Osteoblast (primary cell): ENCODE measurements around the gene CUX1. TPM values are rescaled to one million over a fixed set of nuclear protein-coding genes. Genes with fewer than 3 reads are reported as not detected.
"Not testable (repeated sequence)": the region's sequence is repeated elsewhere in the genome, so short reads cannot be mapped to it uniquely, and the experiment has no call there.

Source experiments
- DNase-seq: peaks from one replicate; pipeline ENCODE4 v3.0.0; 2011; ENCODE audit warnings: low spot score, mixed read lengths; ENCODE audit not compliant: insufficient read length; ENCODE audit errors: missing footprints
- H2AFZ ChIP-seq: 2 replicates; pipeline ENCODE4 v1.6.0; 2011; ENCODE audit warnings: mild to moderate bottlenecking, low read length
- H3K27ac ChIP-seq: 2 replicates; pipeline ENCODE4 v1.5.1; 2011; ENCODE audit warnings: mild to moderate bottlenecking, low read depth, low read length, moderate library complexity
- H3K27me3 ChIP-seq: 2 replicates; pipeline ENCODE4 v1.6.0; 2012; ENCODE audit warnings: mild to moderate bottlenecking, control low read depth, inconsistent platforms, low read length, moderate library complexity; ENCODE audit not compliant: insufficient read depth
- H3K36me3 ChIP-seq: 2 replicates; pipeline ENCODE4 v1.5.1; 2011; ENCODE audit warnings: mild to moderate bottlenecking, low read length, control low read depth, moderate library complexity; ENCODE audit not compliant: insufficient read depth
- H3K4me1 ChIP-seq: 2 replicates; pipeline ENCODE4 v1.5.1; 2011; ENCODE audit warnings: mild to moderate bottlenecking, low read length, control low read depth, moderate library complexity; ENCODE audit not compliant: insufficient read depth
- H3K4me2 ChIP-seq: 2 replicates; pipeline ENCODE4 v1.6.0; 2011; ENCODE audit warnings: mild to moderate bottlenecking, low read length; ENCODE audit not compliant: insufficient read depth
- H3K4me3 ChIP-seq: fragments of 200-600 bp; sonication (generic); 3 replicates; pipeline ENCODE4 v1.5.1; 2012; ENCODE audit warnings: mild to moderate bottlenecking, low read length, inconsistent platforms; ENCODE audit not compliant: insufficient read depth
- H3K79me2 ChIP-seq: 2 replicates; pipeline ENCODE4 v1.6.0; 2012; ENCODE audit warnings: mild to moderate bottlenecking, low read length, control low read depth, inconsistent platforms; ENCODE audit not compliant: insufficient read depth
- H3K9me3 ChIP-seq: 2 replicates; pipeline ENCODE4 v1.5.1; 2011; ENCODE audit warnings: low read depth, low read length, control low read depth
- H4K20me1 ChIP-seq: 2 replicates; pipeline ENCODE4 v1.6.0; 2012; ENCODE audit warnings: mild to moderate bottlenecking, low read length, control low read depth; ENCODE audit not compliant: insufficient read depth
- CTCF ChIP-seq: IDR thresholded peaks from 2 replicates; pipeline ENCODE4 v1.5.1; 2011; ENCODE audit warnings: mild to moderate bottlenecking, low read depth, low read length, moderate library complexity; ENCODE audit errors: extremely low read depth
- total RNA-seq: library from RNA; depleted of rRNA; stranded (reverse); fragments of >200 nt; gene quantifications from 2 replicates; pipeline ENCODE4 v1.2.3, GENCODE V29; 2012

CUX1 gene
- total RNA-seq, 1 donor: 41.6 TPM

- Histone ChIP-seq H3K79me2 (peaks cover 79% of the 10 kb centered on the region), H3K36me3 (peaks cover 4% of the 10 kb centered on the region), H4K20me1 (peaks cover 53% of the 10 kb centered on the region), H3K4me3 (no peak overlapping the region), H3K27me3 (no peaks in the 10 kb centered on the region), H3K27ac (no peak overlapping the region), H2AFZ (no peak overlapping the region), H3K9me3 (peaks cover 4% of the 10 kb centered on the region), H3K4me1 (no peaks in the 10 kb centered on the region), H3K4me2 (no peak overlapping the region)
- no peak for DNase-seq
- no peak for TF ChIP-seq CTCF
Observed at GRCh38 chr7:101845974-101846373, 28.5 kb downstream of the CUX1 start.

GRCh38 chr7:101846800-101847538, 29.5 kb downstream of the CUX1 start:
- no peaks in the 10 kb centered on the region for H3K27me3 ChIP-seq
- peaks cover 4% of the 10 kb centered on the region for H3K9me3 ChIP-seq
- peaks cover 4% of the 10 kb centered on the region for H3K36me3 ChIP-seq
- no peak overlapping the region for H3K4me2 ChIP-seq
- H2AFZ ChIP-seq: no peak overlapping the region
- H3K4me1 ChIP-seq: no peaks in the 10 kb centered on the region
- TF ChIP-seq CTCF: no peak
- peaks cover 84% of the 10 kb centered on the region for H3K79me2 ChIP-seq
- peaks cover 53% of the 10 kb centered on the region for H4K20me1 ChIP-seq
- no peak overlapping the region for H3K4me3 ChIP-seq
- no peak overlapping the region for H3K27ac ChIP-seq
- no peak for DNase-seq

- Histone ChIP-seq H3K27me3 (no peaks in the 10 kb centered on the region), H3K27ac (no peak overlapping the region), H3K36me3 (peaks cover 4% of the 10 kb centered on the region), H3K4me3 (no peak overlapping the region), H3K4me1 (no peaks in the 10 kb centered on the region), H3K9me3 (peaks cover 4% of the 10 kb centered on the region), H3K79me2 (peaks cover 85% of the 10 kb centered on the region), H3K4me2 (no peak overlapping the region), H2AFZ (no peak overlapping the region), H4K20me1 (peaks cover 54% of the 10 kb centered on the region)
- no peak for DNase-seq
- no peak for TF ChIP-seq CTCF
Observed at GRCh38 chr7:101848208-101848951, 31.0 kb downstream of the CUX1 start.

- peaks cover 87% of the 10 kb centered on the region for H3K79me2 ChIP-seq
- H3K36me3 ChIP-seq, H3K9me3 ChIP-seq, H2AFZ ChIP-seq, H3K4me2 ChIP-seq, H3K27me3 ChIP-seq, H3K4me3 ChIP-seq, H3K27ac ChIP-seq, DNase-seq, H3K4me1 ChIP-seq: not testable (repeated sequence)
- peaks cover 57% of the 10 kb centered on the region for H4K20me1 ChIP-seq
Observed at GRCh38 chr7:101849314-101849713, 31.9 kb downstream of the CUX1 start.

- not testable (repeated sequence) for H3K27ac ChIP-seq, H3K27me3 ChIP-seq, H2AFZ ChIP-seq, DNase-seq, H3K9me3 ChIP-seq, H3K36me3 ChIP-seq, H3K4me3 ChIP-seq, H3K4me2 ChIP-seq
- Histone ChIP-seq H4K20me1 (peaks cover 60% of the 10 kb centered on the region), H3K79me2 (peaks cover 80% of the 10 kb centered on the region), H3K4me1 (peaks cover 15% of the 10 kb centered on the region)
Observed at GRCh38 chr7:101852364-101852763, 34.9 kb downstream of the CUX1 start.
